HFFc6 (cell line): ENCODE results near the gene ASS1. TPM values are rescaled to one million over a fixed set of nuclear protein-coding genes. Genes with fewer than 3 reads are reported as not detected.

ENCODE experiments used
- DNase-seq: peaks from one replicate; pipeline ENCODE4 v3.0.0-alpha.2; 2018
- H3K27ac Mint-ChIP-seq: 2 replicates; pipeline ENCODE4 v1.8.0; 2020; ENCODE audit warnings: mild to moderate bottlenecking, mixed read lengths
- H3K27me3 Mint-ChIP-seq: 2 replicates; pipeline ENCODE4 v1.8.0; 2021; ENCODE audit warnings: mild to moderate bottlenecking, moderate library complexity, mixed read lengths; ENCODE audit not compliant: insufficient read depth
- H3K36me3 Mint-ChIP-seq: 2 replicates; pipeline ENCODE4 v1.8.0; 2021; ENCODE audit warnings: low read depth, mixed read lengths
- H3K4me1 Mint-ChIP-seq: 2 replicates; pipeline ENCODE4 v1.8.0; 2020; ENCODE audit warnings: low read depth, mixed read lengths
- H3K4me3 Mint-ChIP-seq: 2 replicates; pipeline ENCODE4 v1.8.0; 2020; ENCODE audit warnings: mild to moderate bottlenecking, moderate library complexity, mixed read lengths
- H3K9me3 Mint-ChIP-seq: 2 replicates; pipeline ENCODE4 v1.8.0; 2020; ENCODE audit warnings: mild to moderate bottlenecking, mixed read lengths
- CTCF ChIP-seq: fragments of 200-600 bp; sonication (generic); IDR thresholded peaks from 2 replicates; pipeline ENCODE4 v1.5.0; 2021; ENCODE audit warnings: antibody characterized with exemption, mild to moderate bottlenecking
- total RNA-seq, 6 experiments: library from RNA; stranded (reverse); fragmentation: NEBNext Ultra II Directional; extraction: Animal tissue kit (Norgen Biotek cat#: 25700); gene quantifications; 2 replicates in 1 of 6; 3 replicates in 5 of 6; pipeline ENCODE4 v1.2.3, GENCODE V29; 2021

The ASS1 gene
- total RNA-seq, 6 experiments from 2014 or later = 48.6 to 103 (median 53.7) TPM

DNA sequence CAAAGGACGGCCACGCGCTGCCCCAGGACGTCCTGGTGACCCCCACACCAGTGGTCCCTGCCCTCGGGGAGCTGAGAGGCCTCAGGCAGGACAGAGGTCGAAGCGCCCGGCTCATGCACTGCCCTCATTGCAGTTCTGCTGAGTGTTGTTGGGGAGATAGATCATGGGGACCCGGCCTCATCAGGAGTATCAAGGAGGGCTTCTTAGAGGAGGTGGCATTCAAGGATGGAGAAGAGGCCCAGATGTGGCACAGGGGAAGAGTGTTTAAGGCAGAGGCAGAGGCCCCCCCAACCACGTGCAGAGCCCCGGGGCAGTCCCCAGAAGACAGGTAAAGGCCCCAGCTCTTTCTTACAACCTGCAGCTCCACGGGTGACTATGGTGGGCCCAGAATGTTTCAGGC is 26.2 kb downstream of the ASS1 start:
- H3K36me3 Mint-ChIP-seq = no peaks in the 10 kb centered on the region
- no peak overlapping the region for H3K4me3 Mint-ChIP-seq
- H3K9me3 Mint-ChIP-seq = no peaks in the 10 kb centered on the region
- no peak for TF ChIP-seq CTCF
- H3K27ac Mint-ChIP-seq = no peak overlapping the region
- no peaks in the 10 kb centered on the region for H3K4me1 Mint-ChIP-seq
- H3K27me3 Mint-ChIP-seq = peaks cover 10% of the 10 kb centered on the region
- no peak for DNase-seq

DNA sequence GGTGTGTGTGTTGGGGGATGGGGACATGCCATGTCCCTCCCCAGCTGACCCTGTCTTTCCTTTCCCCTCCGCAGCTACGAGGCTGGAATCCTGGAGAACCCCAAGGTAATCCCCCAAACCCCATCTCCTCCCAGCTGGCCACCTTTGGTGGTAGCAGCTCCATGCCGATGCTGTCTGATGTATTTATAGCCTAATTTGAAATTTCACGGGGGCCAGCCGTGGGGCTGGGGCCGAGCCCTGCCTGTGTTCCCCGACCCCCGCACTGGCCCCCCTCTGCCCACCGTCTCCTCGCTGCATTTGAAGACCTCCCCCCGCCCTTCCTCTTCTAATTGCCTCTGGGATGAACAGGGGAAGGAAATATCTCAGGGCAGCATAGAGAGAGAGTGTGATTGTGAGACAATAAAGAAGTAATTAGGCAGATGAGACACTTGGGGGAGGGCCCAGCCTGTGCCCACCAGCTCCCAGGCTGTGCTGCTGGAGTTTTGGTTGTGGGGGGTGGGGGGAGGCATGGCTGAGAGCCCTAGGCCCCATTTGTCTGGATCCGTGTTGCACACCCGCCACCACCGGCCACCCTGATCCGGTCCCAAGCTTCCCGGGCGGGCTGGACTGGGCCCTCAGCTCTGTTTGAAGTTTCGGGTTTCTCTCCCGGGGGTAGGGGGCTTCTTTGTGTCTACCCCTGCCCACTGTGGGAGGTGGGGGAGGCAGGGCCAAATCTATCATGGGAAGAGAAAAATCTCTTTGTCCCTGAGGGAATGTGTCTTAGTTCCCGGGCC is 26.8 kb downstream of the ASS1 start:
- no peaks in the 10 kb centered on the region for H3K9me3 Mint-ChIP-seq
- no peaks in the 10 kb centered on the region for H3K36me3 Mint-ChIP-seq
- H3K27me3 Mint-ChIP-seq = peaks cover 13% of the 10 kb centered on the region
- H3K27ac Mint-ChIP-seq = no peak overlapping the region
- DNase-seq = no peak
- TF ChIP-seq CTCF = no peak
- H3K4me3 Mint-ChIP-seq = no peak overlapping the region
- H3K4me1 Mint-ChIP-seq = no peaks in the 10 kb centered on the region

- TF ChIP-seq CTCF = no peak
- H3K4me3 Mint-ChIP-seq = no peak overlapping the region
- H3K27ac Mint-ChIP-seq = no peak overlapping the region
- no peaks in the 10 kb centered on the region for H3K9me3 Mint-ChIP-seq
- H3K27me3 Mint-ChIP-seq = peaks cover 13% of the 10 kb centered on the region
- no peak for DNase-seq
- H3K4me1 Mint-ChIP-seq = no peaks in the 10 kb centered on the region
- no peaks in the 10 kb centered on the region for H3K36me3 Mint-ChIP-seq
Measured at GRCh38 chr9:130472184-130472705, 27.5 kb downstream of the ASS1 start.

GRCh38 chr9:130473009-130473408 is 28.2 kb downstream of the ASS1 start:
- H3K4me1 Mint-ChIP-seq = no peaks in the 10 kb centered on the region
- no peak overlapping the region for H3K27ac Mint-ChIP-seq
- peaks cover 10% of the 10 kb centered on the region for H3K27me3 Mint-ChIP-seq
- no peak overlapping the region for H3K4me3 Mint-ChIP-seq
- no peaks in the 10 kb centered on the region for H3K36me3 Mint-ChIP-seq
- no peaks in the 10 kb centered on the region for H3K9me3 Mint-ChIP-seq
- TF ChIP-seq CTCF = no peak
- DNase-seq = no peak

DNA sequence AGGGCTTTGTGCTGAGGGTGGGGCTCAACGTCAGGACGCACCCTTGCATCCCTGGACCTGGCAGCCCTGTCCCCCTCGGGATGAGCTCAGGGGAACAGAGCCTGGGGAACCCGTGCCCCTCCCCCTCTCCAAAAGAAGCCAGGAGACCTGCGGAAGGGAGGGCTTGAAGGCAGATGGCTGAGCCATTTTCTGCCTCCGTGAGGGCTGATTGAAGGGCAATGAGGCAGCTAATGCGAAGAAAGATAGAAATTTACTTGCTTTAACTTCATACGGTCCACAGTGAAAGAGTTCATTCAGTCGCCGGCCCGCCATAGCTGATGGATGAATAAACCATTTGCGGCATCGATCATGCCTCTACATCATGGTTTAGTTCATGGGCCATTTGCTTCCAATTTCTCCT is 28.8 kb downstream of the ASS1 start:
- no peak overlapping the region for H3K4me3 Mint-ChIP-seq
- H3K9me3 Mint-ChIP-seq = no peaks in the 10 kb centered on the region
- no peaks in the 10 kb centered on the region for H3K36me3 Mint-ChIP-seq
- H3K27ac Mint-ChIP-seq = no peak overlapping the region
- TF ChIP-seq CTCF = no peak
- H3K27me3 Mint-ChIP-seq = peaks cover 10% of the 10 kb centered on the region
- H3K4me1 Mint-ChIP-seq = no peaks in the 10 kb centered on the region
- DNase-seq = no peak
